Activated gamma-delta T cell treated with anti-CD3 and anti-CD28 coated beads, Interleukin-2, amount 50 U/mL, for 16 hours (primary cell): ENCODE data around the gene CIAPIN1.

Experiments
- DNase-seq: peaks from one replicate; pipeline ENCODE4 v3.0.0-alpha.2; 2020; ENCODE audit warnings: low read depth

CIAPIN1 gene

DNA sequence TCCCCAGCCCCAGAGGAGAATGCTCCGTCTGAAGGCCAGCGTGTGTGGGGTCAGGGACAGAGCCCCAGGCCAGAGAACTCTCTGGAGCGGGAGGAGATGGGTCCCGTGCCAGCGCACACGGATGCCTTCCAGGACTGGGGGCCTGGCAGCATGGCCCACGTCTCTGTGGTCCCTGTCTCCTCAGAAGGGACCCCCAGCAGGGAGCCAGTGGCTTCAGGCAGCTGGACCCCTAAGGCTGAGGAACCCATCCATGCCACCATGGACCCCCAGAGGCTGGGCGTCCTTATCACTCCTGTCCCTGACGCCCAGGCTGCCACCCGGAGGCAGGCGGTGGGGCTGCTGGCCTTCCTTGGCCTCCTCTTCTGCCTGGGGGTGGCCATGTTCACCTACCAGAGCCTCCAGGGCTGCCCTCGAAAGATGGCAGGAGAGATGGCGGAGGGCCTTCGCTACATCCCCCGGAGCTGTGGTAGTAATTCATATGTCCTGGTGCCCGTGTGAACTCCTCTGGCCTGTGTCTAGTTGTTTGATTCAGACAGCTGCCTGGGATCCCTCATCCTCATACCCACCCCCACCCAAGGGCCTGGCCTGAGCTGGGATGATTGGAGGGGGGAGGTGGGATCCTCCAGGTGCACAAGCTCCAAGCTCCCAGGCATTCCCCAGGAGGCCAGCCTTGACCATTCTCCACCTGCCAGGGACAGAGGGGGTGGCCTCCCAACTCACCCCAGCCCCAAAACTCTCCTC is 64.5 kb downstream of the CIAPIN1 start:
- no peak for DNase-seq

DNA sequence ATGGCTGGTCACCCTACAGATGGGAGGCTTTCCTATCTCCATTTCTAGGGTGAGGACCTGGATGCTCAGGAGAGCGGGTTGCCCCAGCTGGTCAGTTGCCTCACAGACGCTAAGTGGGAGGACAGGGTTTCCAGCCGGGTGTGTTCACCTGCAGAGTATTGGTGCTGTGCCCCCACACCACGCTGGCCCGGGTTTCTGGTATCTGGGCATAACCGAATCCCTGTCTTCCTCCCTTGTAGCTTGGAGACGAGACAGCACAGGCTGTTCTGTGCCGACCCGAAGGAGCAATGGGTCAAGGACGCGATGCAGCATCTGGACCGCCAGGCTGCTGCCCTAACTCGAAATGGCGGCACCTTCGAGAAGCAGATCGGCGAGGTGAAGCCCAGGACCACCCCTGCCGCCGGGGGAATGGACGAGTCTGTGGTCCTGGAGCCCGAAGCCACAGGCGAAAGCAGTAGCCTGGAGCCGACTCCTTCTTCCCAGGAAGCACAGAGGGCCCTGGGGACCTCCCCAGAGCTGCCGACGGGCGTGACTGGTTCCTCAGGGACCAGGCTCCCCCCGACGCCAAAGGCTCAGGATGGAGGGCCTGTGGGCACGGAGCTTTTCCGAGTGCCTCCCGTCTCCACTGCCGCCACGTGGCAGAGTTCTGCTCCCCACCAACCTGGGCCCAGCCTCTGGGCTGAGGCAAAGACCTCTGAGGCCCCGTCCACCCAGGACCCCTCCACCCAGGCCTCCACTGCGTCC is 65.2 kb downstream of the CIAPIN1 start:
- no peak for DNase-seq

DNA sequence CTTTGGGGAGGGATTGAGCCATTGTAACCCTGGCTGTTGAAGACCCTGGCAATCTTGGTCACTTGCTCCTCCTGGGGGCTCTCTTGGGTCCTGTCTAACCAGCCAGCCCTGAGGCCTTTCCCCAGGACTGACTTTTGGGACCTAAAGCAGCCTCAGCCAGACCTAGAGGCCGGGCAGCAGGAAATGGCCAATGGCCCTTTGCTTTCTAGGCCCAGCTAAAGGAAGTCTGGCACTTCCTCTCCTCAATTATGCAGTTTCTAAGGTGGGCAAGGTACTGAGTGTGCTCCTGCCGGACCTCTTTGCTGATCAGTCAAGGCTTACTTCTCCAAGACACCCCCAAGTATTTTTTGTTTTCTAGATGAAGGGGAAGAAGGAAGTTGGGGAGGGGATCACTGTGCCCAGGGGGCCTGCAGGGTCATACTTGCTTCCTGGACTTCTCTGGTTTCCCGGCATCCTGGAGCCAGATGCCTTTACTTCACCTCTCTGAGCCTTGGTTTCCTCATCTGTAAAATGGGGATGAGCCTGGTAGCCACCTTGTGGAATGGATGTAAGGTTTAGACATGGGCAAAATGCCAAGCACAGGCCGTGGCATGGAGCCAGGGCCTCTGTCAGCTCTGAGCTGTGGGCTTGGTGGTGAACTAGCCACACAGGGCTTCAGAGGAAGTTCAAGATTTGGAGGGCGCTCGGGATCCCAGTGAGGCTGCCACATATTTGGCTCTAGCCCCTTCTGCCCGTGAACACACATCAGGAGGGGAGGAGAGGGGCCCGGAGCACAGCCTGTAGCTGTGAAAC is 66.3 kb downstream of the CIAPIN1 start:
- DNase-seq, result no peak

DNA sequence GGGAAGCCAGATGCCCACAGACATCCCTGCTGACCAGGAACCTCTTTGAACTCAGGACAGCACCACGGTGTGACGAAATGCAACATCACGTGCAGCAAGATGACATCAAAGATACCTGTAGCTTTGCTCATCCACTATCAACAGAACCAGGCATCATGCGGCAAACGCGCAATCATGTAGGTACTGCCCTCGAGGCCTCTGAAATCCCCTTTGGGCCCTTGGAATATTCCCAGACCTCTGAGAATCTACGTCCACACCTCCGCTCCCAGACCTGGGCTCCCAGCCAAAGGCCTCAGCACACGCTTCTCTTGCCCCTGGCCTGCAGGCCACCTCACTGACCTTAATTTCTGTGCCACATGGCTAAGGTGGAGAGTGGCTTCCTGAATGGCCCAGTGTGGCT is 67.6 kb downstream of the CIAPIN1 start:
- DNase-seq, result no peak
